HL-60 (cell line): ENCODE results near the gene RAMP2.

Experiments
- DNase-seq, 2 experiments: peaks; one replicate each; pipeline ENCODE4 v3.0.0-alpha.2; 2010 to 2020; ENCODE audit warnings: low read depth in 1 of 2, low spot score in 1 of 2
- H3K27ac ChIP-seq: fragments of 250-450 bp; sonication (Bioruptor Pico); replicated peaks from 2 replicates; pipeline ENCODE4 v1.5.1; 2020; ENCODE audit warnings: mild to moderate bottlenecking, moderate library complexity
- H3K27me3 ChIP-seq: fragments of 250-450 bp; sonication (Bioruptor Pico); 2 replicates; pipeline ENCODE4 v1.5.1; 2021; ENCODE audit warnings: mild to moderate bottlenecking, moderate library complexity; ENCODE audit not compliant: insufficient read depth, poor library complexity, severe bottlenecking
- H3K4me3 ChIP-seq: replicated peaks from 2 replicates; pipeline ENCODE4 v1.5.1; 2011; ENCODE audit warnings: mild to moderate bottlenecking, control low read depth, low read length; ENCODE audit not compliant: insufficient read depth
- CTCF ChIP-seq: IDR thresholded peaks from one replicate; pipeline ENCODE4 v1.5.1; 2011; ENCODE audit warnings: low read length, control low read depth, inconsistent platforms; ENCODE audit not compliant: insufficient read depth
- GABPA ChIP-seq: IDR thresholded peaks from 2 replicates; pipeline ENCODE4 v1.6.1; 2012; ENCODE audit warnings: low read depth
- POLR2AphosphoS5 ChIP-seq: IDR thresholded peaks from 2 replicates; pipeline ENCODE4 v1.6.1; 2012; ENCODE audit warnings: low read depth
- REST ChIP-seq: IDR thresholded peaks from 2 replicates; pipeline ENCODE4 v1.6.1; 2012; ENCODE audit warnings: low read depth; ENCODE audit not compliant: insufficient replicate concordance
- SPI1 ChIP-seq: IDR thresholded peaks from 2 replicates; pipeline ENCODE4 v1.6.1; 2012; ENCODE audit warnings: low read depth, mild to moderate bottlenecking, borderline replicate concordance

Gene RAMP2

GRCh38 chr17:42798383-42799380, 37.7 kb downstream of the RAMP2 start, which contains the start of the genes CNTD1 and COA3:
TSS of gene CNTD1 (plus strand) at chr17:42798861. CDS start at chr17:42799068, 207 bp downstream.
TSS of gene COA3 (minus strand) at chr17:42798704. CDS start at chr17:42798681, 23 bp downstream.
- no peaks in the 10 kb centered on the region for H3K27me3 ChIP-seq
- peak; percentile 62 to 90 for DNase-seq
- H3K4me3 ChIP-seq = peak within 1 kb of the TSS; percentile 96
- peak within 1 kb of the TSS; percentile 60 for H3K27ac ChIP-seq
- TF ChIP-seq REST (no peak), CTCF (no peak), POLR2AphosphoS5 (peak; percentile 25; the same call in 1 of the 2 replicates), GABPA (no peak), SPI1 (no peak)

GRCh38 chr17:42803074-42803883, 42.3 kb downstream of the RAMP2 start:
- Histone ChIP-seq H3K27ac (no peak overlapping the region), H3K4me3 (no peak overlapping the region), H3K27me3 (no peaks in the 10 kb centered on the region)
- no peak for DNase-seq
- no peak for TF ChIP-seq CTCF
- no peak for TF ChIP-seq SPI1
- TF ChIP-seq GABPA = no peak
- TF ChIP-seq REST = no peak
- TF ChIP-seq POLR2AphosphoS5 = no peak

- Histone ChIP-seq H3K4me3 (no peak overlapping the region), H3K27me3 (no peaks in the 10 kb centered on the region), H3K27ac (no peak overlapping the region)
- DNase-seq = no peak
- TF ChIP-seq CTCF = no peak
- TF ChIP-seq SPI1 = no peak
- no peak for TF ChIP-seq REST
- no peak for TF ChIP-seq POLR2AphosphoS5
- TF ChIP-seq GABPA = no peak
These were observed 43.9 kb downstream of the RAMP2 start for GRCh38 chr17:42804918-42805367.
